Hepatic stellate cell (primary cell): ENCODE results near the gene EEFSEC.

Experiments
- DNase-seq: peaks from one replicate; pipeline ENCODE4 v3.0.0; 2011; ENCODE audit warnings: low spot score

Gene EEFSEC

DNA sequence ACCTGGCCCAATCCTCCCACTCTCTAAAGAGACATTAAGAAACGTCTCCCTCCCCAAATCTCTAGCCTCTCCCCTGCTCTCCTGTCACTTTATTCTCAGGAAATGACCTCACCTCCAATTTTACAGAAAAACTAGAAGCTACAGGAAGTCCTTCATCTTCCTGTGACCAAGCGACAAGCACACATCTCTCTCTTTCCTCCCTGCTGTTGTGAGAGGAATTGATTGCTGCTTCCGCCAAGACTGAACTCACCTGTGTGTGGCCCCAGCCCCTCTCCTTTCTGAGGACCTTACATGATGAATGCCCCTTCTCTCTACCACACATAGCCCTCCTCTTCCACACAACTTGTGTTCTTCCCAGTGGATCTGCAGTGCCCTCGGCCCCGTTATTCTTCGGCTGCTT is 295.2 kb downstream of the EEFSEC start:
- DNase-seq, result no peak

DNA sequence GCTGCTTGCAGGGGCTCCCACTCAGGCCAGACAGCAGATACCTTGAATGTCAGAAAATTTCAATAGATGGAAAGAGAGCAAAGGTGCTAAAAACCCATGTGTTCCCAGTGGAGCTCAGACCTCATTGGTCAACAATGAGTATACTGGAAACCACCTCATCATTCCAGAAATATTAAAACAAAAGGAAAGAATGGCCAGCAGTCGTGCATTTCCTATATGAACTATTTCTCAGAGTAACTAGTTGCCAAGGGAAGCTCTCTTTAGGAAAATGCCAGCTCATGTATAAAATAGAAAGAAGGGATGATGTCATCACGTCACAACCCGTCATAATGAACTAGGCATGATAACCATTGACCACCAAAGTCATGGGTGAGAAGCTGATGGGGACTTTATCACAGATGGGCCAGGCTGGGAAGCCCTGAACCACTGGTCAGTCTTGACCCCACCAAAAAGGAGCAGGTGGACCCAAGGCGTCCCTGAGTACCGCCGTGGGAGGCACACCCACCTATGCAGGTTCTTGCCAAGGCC is 295.9 kb downstream of the EEFSEC start:
- no peak for DNase-seq

DNA sequence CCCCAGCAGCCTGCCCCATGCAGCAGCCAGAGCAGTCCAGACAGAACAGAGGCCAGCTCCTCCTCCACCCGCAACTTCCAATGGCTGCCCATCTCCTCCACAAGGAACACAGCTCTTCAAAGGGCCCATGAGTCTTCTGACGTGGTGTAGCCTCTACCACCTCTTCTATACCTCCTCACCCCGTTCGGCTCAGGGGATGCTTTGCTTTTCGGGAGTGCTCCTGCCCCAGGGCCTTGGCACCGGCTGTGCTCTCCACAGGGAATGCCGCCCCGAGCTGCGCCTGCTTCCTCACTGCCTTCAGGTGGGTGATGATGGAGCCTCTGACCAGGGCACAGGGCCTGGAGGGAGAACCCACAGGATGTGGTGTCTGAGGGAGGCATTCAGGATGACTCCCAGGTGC is 298.8 kb downstream of the EEFSEC start:
- DNase-seq, result no peak

GRCh38 chr3:128452678-128453275 is 299.5 kb downstream of the EEFSEC start:
- no peak for DNase-seq

GRCh38 chr3:128453501-128454309 is 300.4 kb downstream of the EEFSEC start:
- no peak for DNase-seq

- DNase-seq, result no peak
Measured at GRCh38 chr3:128454310-128454618, 301.0 kb downstream of the EEFSEC start.

GRCh38 chr3:128455116-128455515 is 301.8 kb downstream of the EEFSEC start:
- DNase-seq, result no peak

DNA sequence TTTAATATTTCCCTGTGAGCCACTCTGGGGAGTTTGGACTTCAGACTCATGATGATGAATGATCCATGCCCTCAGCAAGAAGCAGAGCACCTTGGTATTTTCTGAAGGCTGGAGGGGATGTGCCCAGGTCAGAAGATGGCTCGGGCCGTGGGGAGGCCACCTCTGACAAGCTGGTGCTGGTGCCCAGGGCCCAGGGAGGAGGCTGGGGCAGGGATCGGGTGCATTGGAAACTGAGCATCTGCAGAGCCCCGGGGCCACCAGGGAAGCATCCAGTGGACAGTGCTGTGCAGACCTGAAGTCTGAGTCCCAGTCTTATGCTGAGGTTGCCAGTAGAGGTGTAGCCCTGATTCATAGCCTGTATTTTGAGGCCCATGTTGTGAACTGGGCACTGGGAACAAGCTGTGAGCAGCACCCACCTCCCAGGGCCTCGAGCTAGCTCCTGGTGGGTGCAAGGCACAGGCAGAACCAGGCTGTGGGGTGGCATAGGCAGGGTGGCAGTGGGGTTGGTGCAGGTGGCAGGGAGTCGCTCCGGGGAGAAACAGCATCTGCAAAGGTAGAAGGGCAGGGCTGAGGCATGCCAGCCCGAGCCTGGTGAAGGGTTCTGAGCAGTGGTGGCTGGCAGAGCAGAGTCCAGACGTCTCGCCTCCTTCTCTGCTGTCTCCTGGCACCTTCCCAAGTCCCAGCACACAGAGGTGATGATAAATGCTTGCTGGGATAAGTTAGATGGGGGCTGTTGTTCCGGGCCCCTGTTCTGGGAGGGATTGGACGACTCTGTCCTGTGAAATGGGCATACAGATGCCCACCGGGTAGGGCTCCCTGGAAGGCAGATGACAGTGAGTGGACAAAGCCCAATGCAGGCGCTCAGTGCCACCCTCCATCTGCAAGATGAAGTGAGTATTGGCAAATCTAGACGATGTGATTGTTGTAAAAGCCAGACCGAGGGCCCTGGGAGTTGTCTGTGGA is 302.8 kb downstream of the EEFSEC start:
- DNase-seq, result no peak

GRCh38 chr3:128456776-128457715 is 303.8 kb downstream of the EEFSEC start:
- DNase-seq, result no peak

DNA sequence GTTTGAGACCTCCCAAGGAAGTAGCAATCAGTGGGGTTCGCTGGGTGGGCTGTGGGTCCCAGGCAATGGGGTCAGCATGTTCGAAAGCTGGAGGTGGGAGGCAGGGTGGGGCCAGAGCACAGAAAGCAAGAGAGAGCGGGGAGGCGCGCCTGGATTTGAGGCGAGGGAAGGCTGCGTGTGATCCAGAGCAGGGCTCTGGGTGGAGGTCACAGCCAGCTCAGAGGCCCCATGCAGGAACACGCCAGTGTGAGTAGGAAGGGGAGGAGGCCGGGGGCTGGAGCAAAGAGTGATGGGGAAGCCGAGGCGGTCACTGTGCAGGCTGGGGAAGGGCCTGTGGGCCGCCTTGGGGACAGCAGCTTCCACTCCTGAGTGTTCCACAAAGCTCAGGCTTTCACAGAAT is 304.7 kb downstream of the EEFSEC start:
- no peak for DNase-seq
